HCT116 (cell line): ENCODE measurements around the gene HECW1. TPM values are rescaled to one million over a fixed set of nuclear protein-coding genes. Genes with fewer than 3 reads are reported as not detected.

Source experiments
- ATAC-seq: fragments of 200-7000 bp; cut with Tn5 transposase; 2 replicates; pipeline ENCODE4 v1.9.1; 2020; ENCODE audit warnings: mild to moderate bottlenecking, moderate library complexity
- BruUV-seq: library from RNA; stranded (reverse); fragments of 400-500 nt; replicated peaks from 2 replicates; lab custom pipeline; 2021; lab: Mats Ljungman, UMichigan
- CTCF ChIA-PET: fragments of 300-600 bp; sonication (Branson Sonifier 250); formaldehyde crosslinking; loops from one replicate; lab custom pipeline; 2021; ENCODE audit warnings: antibody characterized with exemption; lab: Charles Lee
- POLR2A ChIA-PET: fragments of 300-600, 350-600 bp; sonication (Branson Sonifier 250); formaldehyde crosslinking; loops from one replicate; lab custom pipeline; 2021; ENCODE audit warnings: antibody characterized with exemption; lab: Charles Lee
- RAD21 ChIA-PET, 2 experiments: fragments of 300-600 bp; sonication (Branson Sonifier 250); formaldehyde crosslinking; loops; one replicate each; lab custom pipeline; 2023; ENCODE audit warnings: low total read pairs in 2 of 2; ENCODE audit not compliant: uncharacterized antibody in 2 of 2, unreplicated experiment in 2 of 2, low non-redundant PET in 1 of 2; lab: Charles Lee
- DNase-seq: peaks from one replicate; pipeline ENCODE4 v3.0.0-alpha.2; 2010; ENCODE audit warnings: low read depth, low spot score
- H2AFZ ChIP-seq: fragments of 200-600 bp; shearing (Covaris generic), sonication (generic); 2 replicates; pipeline ENCODE4 v1.6.1; 2017; ENCODE audit warnings: low read depth, mixed run types, mixed read lengths, antibody characterized with exemption, low read length; ENCODE audit not compliant: poor library complexity, severe bottlenecking
- H3K27ac ChIP-seq: 2 replicates; pipeline ENCODE4 v1.5.1; 2012; ENCODE audit warnings: low read depth, low read length
- H3K27me3 ChIP-seq: fragments of 200-600 bp; sonication (generic); 2 replicates; pipeline ENCODE4 v1.6.1; 2016; ENCODE audit warnings: mixed run types, low read length, mixed read lengths; ENCODE audit not compliant: insufficient read depth
- H3K36me3 ChIP-seq, 2 experiments: fragments of 200-500 bp in 1 of 2; fragments of 200-600 bp in 1 of 2; sonication (Bioruptor generic) in 1 of 2; sonication (generic) in 1 of 2; 2 replicates each; pipeline versions ENCODE4 v1.5.1 to v1.6.1; 2014 to 2016; ENCODE audit warnings: low read length in 2 of 2, inconsistent platforms in 1 of 2, mixed read lengths in 1 of 2, mixed run types in 1 of 2; ENCODE audit not compliant: insufficient read depth in 2 of 2, control insufficient read depth in 1 of 2
- H3K4me1 ChIP-seq, 2 experiments: fragments of 200-600 bp in 1 of 2; sonication (generic) in 1 of 2; 2 replicates each; pipeline versions ENCODE4 v1.5.1 to v1.6.1; 2012 to 2017; ENCODE audit warnings: low read length in 2 of 2, inconsistent platforms in 1 of 2, mild to moderate bottlenecking in 1 of 2, mixed read lengths in 1 of 2, mixed run types in 1 of 2, moderate library complexity in 1 of 2; ENCODE audit not compliant: insufficient read depth in 2 of 2, control insufficient read depth in 1 of 2
- H3K4me2 ChIP-seq: fragments of 200-600 bp; sonication (generic); 2 replicates; pipeline ENCODE4 v1.6.1; 2017; ENCODE audit warnings: mixed run types, low read length, mixed read lengths
- H3K4me3 ChIP-seq, 2 experiments: fragments of 200-600 bp in 1 of 2; sonication (generic) in 1 of 2; replicated peaks in 1 of 2; 2 replicates each; pipeline ENCODE4 v1.5.1; 2011 to 2016; ENCODE audit warnings: low read length in 2 of 2, control low read depth in 1 of 2, low read depth in 1 of 2, mild to moderate bottlenecking in 1 of 2, mixed read lengths in 1 of 2, mixed run types in 1 of 2
- H3K79me2 ChIP-seq: fragments of 200-600 bp; sonication (generic); 2 replicates; pipeline ENCODE4 v1.6.1; 2017; ENCODE audit warnings: mild to moderate bottlenecking, mixed run types, low read length, moderate library complexity, mixed read lengths; ENCODE audit not compliant: insufficient read depth
- H3K9ac ChIP-seq: fragments of 200-600 bp; sonication (generic); 2 replicates; pipeline ENCODE4 v1.6.1; 2016; ENCODE audit warnings: low read length, mixed read lengths
- H3K9me2 ChIP-seq: fragments of 200-600 bp; sonication (generic), shearing (Covaris generic); 2 replicates; pipeline ENCODE4 v1.6.1; 2017; ENCODE audit warnings: mixed run types, mild to moderate bottlenecking, moderate library complexity; ENCODE audit not compliant: insufficient read depth
- H3K9me3 ChIP-seq, 2 experiments: fragments of 200-500 bp in 1 of 2; fragments of 200-600 bp in 1 of 2; sonication (Bioruptor generic) in 1 of 2; sonication (generic) in 1 of 2; 2 replicates each; pipeline ENCODE4 v1.6.1; 2014 to 2017; ENCODE audit warnings: low read length in 2 of 2, mixed read lengths in 2 of 2, inconsistent platforms in 1 of 2, low read depth in 1 of 2, mild to moderate bottlenecking in 1 of 2, mixed run types in 1 of 2, moderate library complexity in 1 of 2; ENCODE audit not compliant: control insufficient read depth in 1 of 2, insufficient read depth in 1 of 2
- H4K20me1 ChIP-seq: fragments of 200-600 bp; sonication (generic), shearing (Covaris generic); 2 replicates; pipeline ENCODE4 v1.6.1; 2017; ENCODE audit warnings: mixed run types, mild to moderate bottlenecking, moderate library complexity; ENCODE audit not compliant: insufficient read depth
- CBX3 ChIP-seq: IDR thresholded peaks from 2 replicates; pipeline ENCODE4 v1.6.1; 2012; ENCODE audit warnings: low read depth
- CEBPB ChIP-seq: IDR thresholded peaks from 2 replicates; pipeline ENCODE4 v1.6.1; 2012; ENCODE audit warnings: low read depth
- CTCF ChIP-seq, 3 experiments: fragments of 200-600 bp in 1 of 3; sonication (generic) in 1 of 3; IDR thresholded peaks in 2 of 3; conservative IDR thresholded peaks in 1 of 3; 2 replicates each; pipeline ENCODE4 v1.5.1; 2012 to 2017; ENCODE audit warnings: low read depth in 2 of 3, low read length in 2 of 3, antibody characterized with exemption in 1 of 3, borderline replicate concordance in 1 of 3, control low read depth in 1 of 3, mild to moderate bottlenecking in 1 of 3, mixed read lengths in 1 of 3, mixed run types in 1 of 3, moderate library complexity in 1 of 3; ENCODE audit not compliant: insufficient read depth in 1 of 3
- EGR1 ChIP-seq: IDR thresholded peaks from 2 replicates; pipeline ENCODE4 v1.6.1; 2012; ENCODE audit warnings: low read depth
- ELF1 ChIP-seq: IDR thresholded peaks from 2 replicates; pipeline ENCODE4 v1.6.1; 2012; ENCODE audit warnings: low read depth, borderline replicate concordance
- EZH2phosphoT487 ChIP-seq: fragments of 200-600 bp; IDR thresholded peaks from 2 replicates; pipeline ENCODE4 v1.6.1; 2018; ENCODE audit warnings: antibody characterized with exemption, borderline replicate concordance
- JUND ChIP-seq: IDR thresholded peaks from 2 replicates; pipeline ENCODE4 v1.6.1; 2012
- POLR2A ChIP-seq: IDR thresholded peaks from 2 replicates; pipeline ENCODE4 v1.7.0; 2011; ENCODE audit warnings: borderline replicate concordance; ENCODE audit not compliant: insufficient read depth, insufficient read length; ENCODE audit errors: extremely low read depth
- RAD21 ChIP-seq: IDR thresholded peaks from 2 replicates; pipeline ENCODE4 v1.6.1; 2012; ENCODE audit warnings: low read depth, mild to moderate bottlenecking
- SIN3A ChIP-seq: IDR thresholded peaks from 2 replicates; pipeline ENCODE4 v1.6.1; 2012; ENCODE audit warnings: low read depth
- ZNF274 ChIP-seq: fragments of 200-500 bp; sonication (Bioruptor generic); IDR thresholded peaks from 2 replicates; pipeline ENCODE4 v1.6.1; 2014; ENCODE audit warnings: mild to moderate bottlenecking, low read depth, low read length, inconsistent platforms
- intact Hi-C: fragments of 100-400 bp; cut with micrococcal nuclease; formaldehyde crosslinking; loops from 2 replicates; pipeline ENCODE4 v1.10.0; 2022
- total RNA-seq: library from RNA; stranded (reverse); gene quantifications from one replicate; pipeline ENCODE4 v1.2.1, GENCODE V29; 2021; ENCODE audit not compliant: unreplicated experiment

HECW1 gene
- total RNA-seq, 1 experiment from 2014 or later, result 5.6 TPM

- no TSS peak for BruUV-seq
Observed at GRCh38 chr7:43296306-43296705, 183.9 kb downstream of the HECW1 start.

GRCh38 chr7:43298617-43299016, 186.2 kb downstream of the HECW1 start:
- no peak overlapping the region for H2AFZ ChIP-seq
- DNase-seq (no peak), ATAC-seq (no peak)
- no peak overlapping the region for H3K4me2 ChIP-seq
- no peak overlapping the region for H3K9ac ChIP-seq
- POLR2A ChIA-PET, result no interaction called here
- RAD21 ChIA-PET, result no interaction called here
- CTCF ChIA-PET, result no interaction called here
- BruUV-seq, result no TSS peak
- H3K4me1 ChIP-seq, result peaks cover 10 to 29% of the 10 kb centered on the region in 2 experiments; a peak in 3 of 4 replicates
- H3K9me3 ChIP-seq, result no peaks in the 10 kb centered on the region
- H3K79me2 ChIP-seq, result no peaks in the 10 kb centered on the region
- no peaks in the 10 kb centered on the region for H3K27me3 ChIP-seq
- H3K4me3 ChIP-seq, result no peak overlapping the region
- no peaks in the 10 kb centered on the region for H4K20me1 ChIP-seq
- no peaks in the 10 kb centered on the region for H3K9me2 ChIP-seq
- H3K27ac ChIP-seq, result no peak overlapping the region
- intact Hi-C loops, result no loop called here
- no peaks in the 10 kb centered on the region for H3K36me3 ChIP-seq
- TF ChIP-seq ELF1 (no peak), EZH2phosphoT487 (no peak), CBX3 (no peak), POLR2A (no peak), CTCF (IDR thresholded peaks at IDR 0.05 in 2 of 3, conservative IDR thresholded peaks at IDR 0.05 in 1 of 3; ENCODE audit: borderline replicate concordance in 1 of 3, insufficient read depth in 1 of 3, low read depth in 2 of 3, low read length in 2 of 3) (no peak), SIN3A (no peak), CEBPB (no peak), JUND (no peak), EGR1 (no peak), ZNF274 (no peak), RAD21 (no peak)

More at GRCh38 chr7:43296306-43296705, 183.9 kb downstream of the HECW1 start:
- Histone ChIP-seq H3K36me3 (no peaks in the 10 kb centered on the region), H3K9me3 (no peaks in the 10 kb centered on the region), H3K79me2 (no peaks in the 10 kb centered on the region), H3K9me2 (no peaks in the 10 kb centered on the region), H3K4me1 (peaks cover 10 to 12% of the 10 kb centered on the region in 2 experiments; a peak in 3 of 4 replicates), H4K20me1 (no peaks in the 10 kb centered on the region), H3K4me3 (no peak overlapping the region), H2AFZ (no peak overlapping the region), H3K4me2 (no peak overlapping the region), H3K9ac (no peak overlapping the region), H3K27me3 (no peaks in the 10 kb centered on the region), H3K27ac (no peak overlapping the region)
- DNase-seq (no peak), ATAC-seq (no peak)
- ChIA-PET CTCF (no interaction called here), POLR2A (no interaction called here), RAD21 (no interaction called here)
- peak in 2 of 3 experiments; percentile 38 to 50; a peak in 3 of 6 replicates for TF ChIP-seq CTCF (IDR thresholded peaks at IDR 0.05 in 2 of 3, conservative IDR thresholded peaks at IDR 0.05 in 1 of 3; ENCODE audit: borderline replicate concordance in 1 of 3, insufficient read depth in 1 of 3, low read depth in 2 of 3, low read length in 2 of 3)
- TF ChIP-seq CEBPB, result no peak
- intact Hi-C loops, result no loop called here
